Measurements from ENCODE around the gene PRR20G.

- TF ChIP-seq CTCF (IDR thresholded peaks at IDR 0.05; ENCODE audit: low read length): no peak
- TF ChIP-seq EZH2 (IDR thresholded peaks at IDR 0.05; ENCODE audit: borderline replicate concordance, low read length): no peak
These were observed 32.8 kb upstream of the PRR20G start for GRCh38 chr3:127320529-127321121.

All from OCI-LY1 (cell line).